Activated gamma-delta T cell treated with Interleukin-2 at 50 U/mL for 16 hours (primary cell): ENCODE results near the gene INSIG1.

Source experiments
- DNase-seq: peaks from one replicate; pipeline ENCODE4 v3.0.0-alpha.2; 2020

Gene INSIG1

DNA sequence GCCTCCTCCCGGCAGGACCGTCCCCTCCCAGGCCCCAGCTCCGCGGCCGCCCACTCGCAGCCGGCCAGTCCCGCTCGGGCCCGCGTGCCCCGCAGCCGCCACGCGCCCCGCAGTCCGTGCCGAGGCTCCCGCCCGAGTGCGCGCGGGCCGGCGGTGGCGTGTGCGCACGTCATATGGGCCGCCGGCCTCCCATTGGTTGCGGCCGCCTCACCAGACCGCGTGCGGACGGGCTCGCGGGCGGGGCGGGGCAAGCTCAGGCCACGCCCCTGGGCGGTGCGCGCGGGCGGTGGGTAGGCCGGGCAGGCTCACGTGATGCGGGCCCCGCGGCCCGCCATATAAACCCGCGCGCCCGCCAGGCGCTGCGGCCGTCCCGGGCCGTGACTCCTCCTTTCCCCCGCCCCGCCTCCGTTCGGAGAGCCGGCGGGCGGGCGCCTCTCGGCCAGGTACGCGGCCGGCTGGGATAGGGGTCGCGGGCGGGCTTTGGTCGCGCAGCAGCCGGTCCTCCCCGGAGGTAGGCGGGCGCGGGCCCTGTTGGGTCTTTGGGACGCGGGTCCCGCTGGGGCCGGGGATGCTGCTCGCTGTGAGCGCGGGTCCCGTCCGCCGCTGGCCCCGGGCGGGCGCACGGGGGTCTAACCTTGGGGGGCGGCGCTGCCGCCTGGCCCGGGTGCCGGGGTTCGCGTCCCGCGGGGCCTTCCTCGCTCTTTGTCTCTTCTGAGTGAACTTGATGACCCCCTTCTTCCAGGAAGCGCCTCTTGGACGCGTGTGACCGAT is at the start of gene INSIG1:
TSS of gene INSIG1 (plus strand) at position 362 of the 771 bp plus-strand sequence. CDS start at position 770, 408 bp downstream.
- peak; percentile 84 for DNase-seq

DNA sequence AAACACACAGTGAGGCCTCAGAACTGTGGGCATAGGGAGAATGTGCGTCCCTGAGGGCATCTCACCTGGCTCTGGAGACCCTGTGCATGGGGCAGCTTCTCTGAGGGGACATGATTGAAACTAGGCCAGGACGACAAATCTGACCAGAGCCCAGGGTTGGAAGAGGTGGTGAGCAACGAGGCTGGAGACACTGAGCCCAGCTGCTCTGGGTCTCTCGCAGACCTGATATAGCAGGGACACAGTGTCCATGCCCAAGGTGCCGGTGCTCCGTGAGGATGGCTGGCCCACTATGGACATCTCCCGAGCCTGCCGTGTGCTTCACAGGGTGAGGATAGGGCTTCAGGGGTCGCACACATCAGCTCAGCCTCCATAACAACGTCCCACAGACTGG is 49.3 kb upstream of the INSIG1 start:
- DNase-seq = no peak

DNA sequence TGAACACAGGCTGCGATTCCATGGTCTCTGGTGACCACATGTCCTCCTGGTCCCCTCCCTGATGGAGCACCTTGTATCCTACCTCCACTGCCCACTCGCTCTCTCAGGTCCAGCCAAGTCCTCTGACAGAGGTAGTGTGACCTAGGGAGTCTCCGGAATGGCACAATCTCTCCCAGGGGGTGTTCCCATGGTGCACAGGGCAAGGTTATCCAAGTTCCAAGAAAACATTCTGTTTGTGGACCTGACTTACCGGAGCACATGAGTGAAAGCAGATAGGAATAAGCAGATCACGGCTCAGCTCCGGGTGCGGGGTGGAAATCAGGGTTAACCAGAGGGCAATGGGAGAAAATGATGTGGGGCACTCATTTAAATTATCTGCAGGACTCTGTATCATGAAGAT is 45.8 kb upstream of the INSIG1 start:
- no peak for DNase-seq

DNA sequence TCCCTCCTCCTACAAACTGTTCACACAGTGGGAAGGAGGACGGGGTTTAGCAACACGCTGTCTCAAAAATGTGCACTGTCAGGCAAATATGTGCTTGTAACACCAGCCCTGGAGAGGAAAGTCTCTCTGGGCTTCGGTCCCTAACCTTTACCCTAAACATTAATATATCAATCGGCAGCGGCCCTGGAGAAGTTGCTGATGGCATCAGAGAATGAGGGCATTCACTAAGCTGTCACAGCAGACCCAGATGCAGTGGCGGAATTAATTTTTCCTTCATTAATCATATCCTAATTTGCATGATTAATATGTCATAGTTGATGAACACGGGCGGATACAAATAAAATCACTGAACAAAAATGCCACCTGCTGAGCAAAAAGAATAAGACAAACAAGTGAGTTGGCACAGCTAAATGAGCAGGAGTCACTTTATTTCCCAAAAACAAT is 45.2 kb upstream of the INSIG1 start:
- no peak for DNase-seq

DNA sequence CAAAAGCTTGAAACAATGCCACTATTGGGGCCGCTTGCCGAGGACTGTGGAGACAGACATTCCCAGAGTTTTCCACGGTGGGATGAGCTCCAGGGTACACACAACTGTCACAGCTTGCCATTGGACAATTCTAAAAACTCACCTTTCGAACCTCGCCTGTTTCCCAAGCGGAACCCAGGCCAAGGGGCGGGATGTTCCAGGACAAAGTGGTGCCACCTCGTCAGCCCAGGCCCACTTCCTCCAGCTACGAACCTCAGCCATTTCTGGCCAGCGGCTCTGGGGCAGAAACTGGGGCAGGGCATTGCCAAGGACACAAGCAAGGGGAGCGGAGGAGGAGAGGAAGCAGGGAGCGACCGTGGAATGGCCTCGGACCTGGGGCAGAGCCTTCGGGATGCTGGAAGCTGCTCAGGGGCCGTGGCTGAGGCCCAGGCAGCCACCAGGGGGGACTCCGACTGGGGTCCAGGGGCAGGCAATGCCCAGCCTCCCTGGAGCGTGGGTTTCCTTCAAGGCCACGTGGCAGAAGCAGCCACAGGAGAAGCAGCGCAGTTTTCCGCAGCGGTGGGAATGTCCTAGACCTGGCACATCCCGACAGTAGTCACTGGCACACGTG is 44.7 kb upstream of the INSIG1 start:
- no peak for DNase-seq

DNA sequence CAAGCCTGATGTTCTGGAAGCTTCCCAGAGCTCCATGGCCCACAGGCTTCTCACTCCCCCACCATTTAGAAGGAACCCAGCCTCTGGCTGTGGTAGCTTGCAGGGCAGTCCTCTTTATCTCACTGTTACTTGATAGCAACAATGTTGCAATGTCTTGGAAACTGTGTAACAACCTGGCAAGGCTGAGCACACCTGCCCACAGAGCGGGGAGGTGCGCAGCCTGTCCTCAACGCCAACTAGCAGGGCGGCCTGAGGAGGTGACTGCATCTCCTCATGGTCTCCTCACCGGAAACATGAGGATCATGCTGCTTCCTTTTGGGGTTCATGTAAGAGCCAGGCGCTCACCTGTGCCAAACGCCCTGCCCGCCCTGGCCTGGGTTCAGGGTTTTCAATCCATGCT is 43.7 kb upstream of the INSIG1 start:
- no peak for DNase-seq

DNA sequence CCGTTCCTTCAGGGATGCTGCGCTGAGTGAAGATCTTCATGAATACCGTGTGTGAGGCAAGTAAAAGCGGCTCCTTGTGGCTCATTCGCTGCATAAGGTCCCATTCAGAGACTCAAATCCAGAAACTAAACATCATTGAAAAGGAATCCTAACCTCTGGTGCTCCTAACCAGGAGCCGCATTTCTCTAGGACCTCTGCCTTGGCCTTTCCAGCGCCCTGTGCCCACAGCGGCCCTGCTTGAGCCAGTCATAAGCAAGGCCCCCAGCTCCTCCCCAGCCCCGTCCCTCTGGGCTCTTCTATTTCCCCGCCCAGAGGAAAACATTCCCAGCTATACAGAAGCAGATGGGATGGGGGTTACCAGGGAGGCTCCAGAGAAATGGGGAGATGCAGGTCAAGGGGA is 42.6 kb upstream of the INSIG1 start:
- no peak for DNase-seq

DNA sequence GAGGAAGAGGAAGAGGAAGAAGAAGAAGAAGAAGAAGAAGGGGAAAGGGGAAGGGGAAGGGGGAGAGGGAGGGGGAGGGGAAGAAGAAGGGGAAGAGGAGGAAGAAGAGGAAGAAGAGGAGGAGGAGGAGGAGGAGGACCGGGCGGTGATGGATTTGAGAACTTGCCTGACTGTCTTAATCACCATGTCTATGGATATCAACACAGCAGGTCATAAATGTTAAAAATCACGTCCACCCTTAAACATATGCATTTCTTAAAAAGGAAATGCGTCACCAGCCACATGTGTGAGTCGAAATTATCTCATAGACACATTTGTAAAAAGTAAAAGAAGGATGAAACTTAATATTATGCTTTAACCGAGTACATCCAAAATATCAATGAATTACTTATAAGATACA is 42.1 kb upstream of the INSIG1 start:
- no peak for DNase-seq

DNA sequence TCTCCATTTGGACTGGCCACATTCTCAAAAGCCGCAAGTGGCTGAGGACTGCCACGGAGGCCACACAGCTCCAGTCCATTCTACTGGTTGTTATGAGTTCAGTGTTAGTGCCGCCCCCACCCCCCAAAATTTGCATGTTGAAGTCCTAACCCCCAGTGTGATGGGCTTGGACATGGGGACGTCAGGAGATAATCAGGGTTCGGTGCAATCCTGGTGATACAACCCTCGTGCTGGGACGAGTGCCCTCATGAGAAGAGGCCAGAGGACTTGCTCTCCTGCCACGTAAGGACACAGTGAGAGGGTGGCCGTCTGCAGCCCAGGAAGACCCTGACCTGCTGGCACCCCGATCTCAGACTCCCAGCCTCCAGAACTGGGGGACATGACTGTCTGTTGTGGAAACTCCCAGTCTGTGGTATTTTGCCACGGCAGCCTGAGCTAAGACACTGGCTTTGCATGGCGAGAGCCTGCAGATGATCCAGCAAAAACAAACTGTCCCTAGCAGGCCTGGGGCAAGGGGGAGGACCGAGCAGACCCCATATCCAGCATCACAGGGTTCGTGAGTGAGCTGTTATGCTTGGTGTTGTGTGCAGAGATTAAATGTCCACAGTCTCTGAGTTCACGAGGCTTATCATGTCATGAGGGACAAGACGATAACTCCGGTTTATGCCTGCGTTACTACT is 41.5 kb upstream of the INSIG1 start:
- no peak for DNase-seq

DNA sequence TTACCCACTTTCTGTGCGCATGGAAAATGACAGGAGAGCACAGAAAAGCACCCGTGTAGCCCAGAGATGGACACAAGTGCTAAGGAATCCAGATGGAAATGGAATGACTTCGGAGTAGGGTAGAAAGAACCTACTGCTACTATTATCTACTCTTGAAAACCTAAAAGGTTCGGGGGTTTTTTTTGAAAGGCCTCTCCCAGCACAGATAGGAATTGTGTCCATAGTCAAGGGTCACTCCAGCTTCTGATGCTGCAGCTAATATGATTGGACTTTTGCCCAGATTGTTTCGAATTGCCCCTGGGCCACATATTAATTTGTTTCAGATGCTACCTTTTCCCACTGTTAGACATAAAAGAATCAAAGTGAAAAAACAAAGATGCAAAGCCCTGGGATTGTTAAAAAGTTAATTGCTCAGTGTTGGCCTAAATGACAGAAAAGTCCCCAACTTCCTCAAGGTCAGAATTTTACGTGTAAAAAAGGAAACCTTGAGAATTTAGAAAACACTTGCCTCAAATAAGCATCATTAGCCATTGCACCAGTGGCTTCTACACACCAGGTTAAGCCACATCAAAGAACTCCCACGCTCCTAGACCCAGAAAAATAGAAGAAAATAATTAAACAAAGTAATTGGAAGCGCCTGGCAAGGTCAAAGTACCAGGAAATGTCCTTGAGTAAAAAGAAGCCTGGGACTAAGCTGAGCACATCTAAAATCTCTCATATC is 40.8 kb upstream of the INSIG1 start:
- DNase-seq = no peak

DNA sequence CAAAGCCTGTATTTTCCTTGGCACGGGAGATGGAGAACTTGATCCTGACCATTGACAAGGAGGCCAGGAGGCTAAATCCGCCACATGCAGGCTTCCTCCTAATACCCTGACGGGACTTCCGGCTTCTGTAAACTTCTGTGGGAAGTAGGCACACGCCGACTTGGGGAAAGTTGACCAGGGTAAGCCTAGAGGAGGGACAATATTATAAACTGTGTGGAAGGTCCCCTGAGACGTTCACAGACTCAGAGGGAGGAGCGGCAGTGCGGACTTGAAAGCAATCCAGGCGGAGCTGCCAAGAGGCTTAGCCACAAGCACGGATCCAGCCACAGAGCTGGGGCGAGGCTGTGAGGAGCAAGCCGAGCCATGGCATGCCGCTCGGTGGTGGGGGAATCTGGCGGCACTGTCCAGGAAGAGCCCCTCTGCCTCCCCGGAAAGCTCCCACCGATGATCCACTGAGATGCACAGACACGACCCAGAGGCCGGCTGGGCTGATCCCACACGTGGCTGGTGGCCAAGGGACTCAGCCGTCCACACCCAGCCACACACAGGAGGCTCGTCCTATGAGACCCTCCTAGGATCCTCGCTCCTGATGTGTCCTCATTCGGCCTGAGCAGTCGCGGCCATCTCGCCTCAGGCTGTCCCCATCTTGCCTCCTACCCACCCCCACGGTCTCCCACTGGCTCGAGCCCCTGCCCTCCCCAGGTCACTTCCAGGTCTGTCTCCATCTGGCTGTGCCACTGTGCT is 40.0 kb upstream of the INSIG1 start:
- no peak for DNase-seq

DNA sequence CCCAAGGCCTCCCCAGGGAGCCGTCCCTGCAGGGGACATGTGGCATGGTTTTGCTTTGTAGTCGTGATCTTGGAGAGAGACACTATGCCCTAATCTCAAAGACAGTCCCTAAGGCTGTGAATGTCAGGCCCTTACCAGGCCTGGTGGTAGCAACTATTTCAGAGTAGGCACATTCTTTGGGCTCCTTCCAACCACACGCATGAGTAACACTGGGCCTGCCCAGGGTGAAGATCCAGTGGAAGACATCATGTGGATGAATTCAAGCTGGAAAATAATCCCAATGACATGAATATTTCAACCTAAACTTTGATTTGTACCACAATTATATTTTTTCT is 39.5 kb upstream of the INSIG1 start:
- DNase-seq = no peak

DNA sequence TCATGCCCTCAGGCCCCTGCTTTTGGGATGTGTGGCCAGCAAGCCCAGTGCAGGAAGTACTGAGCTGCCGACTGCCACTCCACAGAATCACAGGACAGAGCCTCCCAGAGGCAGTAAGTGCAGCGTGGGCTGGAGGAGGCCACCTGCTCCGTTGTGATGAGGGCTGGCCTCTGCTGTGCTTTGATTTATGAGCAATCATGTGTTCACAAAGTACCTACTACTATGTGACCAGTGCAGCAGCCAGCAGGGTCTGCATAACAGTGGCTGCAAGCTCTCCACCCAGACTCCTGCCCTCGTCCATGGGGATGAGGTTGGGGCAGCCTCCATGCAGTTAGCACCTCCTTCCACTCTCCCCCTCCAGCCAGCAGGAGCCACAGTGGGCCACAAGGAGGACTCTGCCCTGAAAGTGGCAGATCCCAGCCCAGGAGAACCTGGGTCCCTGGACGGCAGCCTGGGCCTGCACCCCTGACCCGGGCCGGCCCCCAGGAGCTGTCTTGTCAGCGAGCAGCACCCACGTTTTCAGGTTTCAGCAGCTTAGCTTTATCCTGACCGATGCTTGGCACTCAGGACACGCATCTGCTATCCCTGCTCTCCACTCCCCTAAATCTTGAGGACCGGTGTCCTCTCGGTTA is 37.7 kb upstream of the INSIG1 start:
- DNase-seq = no peak

DNA sequence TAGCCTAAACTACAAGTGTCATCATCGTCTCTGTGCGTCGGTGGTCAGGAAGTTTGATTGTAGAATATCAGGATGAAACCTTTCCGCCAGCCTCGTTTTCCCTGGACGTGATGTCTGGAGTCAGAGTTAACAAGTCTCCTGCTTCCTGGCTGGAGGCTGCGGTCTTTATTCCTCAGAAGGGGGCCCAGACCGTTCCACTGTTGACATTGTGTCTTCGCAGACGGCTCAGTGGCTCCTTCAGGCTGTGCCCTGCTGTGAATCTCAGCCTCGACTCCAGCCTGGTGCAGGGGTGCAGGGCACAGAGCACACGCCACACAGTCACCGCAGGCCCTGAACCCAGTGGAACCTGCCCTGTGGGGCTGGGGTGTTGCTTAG is 37.2 kb upstream of the INSIG1 start:
- DNase-seq = no peak

DNA sequence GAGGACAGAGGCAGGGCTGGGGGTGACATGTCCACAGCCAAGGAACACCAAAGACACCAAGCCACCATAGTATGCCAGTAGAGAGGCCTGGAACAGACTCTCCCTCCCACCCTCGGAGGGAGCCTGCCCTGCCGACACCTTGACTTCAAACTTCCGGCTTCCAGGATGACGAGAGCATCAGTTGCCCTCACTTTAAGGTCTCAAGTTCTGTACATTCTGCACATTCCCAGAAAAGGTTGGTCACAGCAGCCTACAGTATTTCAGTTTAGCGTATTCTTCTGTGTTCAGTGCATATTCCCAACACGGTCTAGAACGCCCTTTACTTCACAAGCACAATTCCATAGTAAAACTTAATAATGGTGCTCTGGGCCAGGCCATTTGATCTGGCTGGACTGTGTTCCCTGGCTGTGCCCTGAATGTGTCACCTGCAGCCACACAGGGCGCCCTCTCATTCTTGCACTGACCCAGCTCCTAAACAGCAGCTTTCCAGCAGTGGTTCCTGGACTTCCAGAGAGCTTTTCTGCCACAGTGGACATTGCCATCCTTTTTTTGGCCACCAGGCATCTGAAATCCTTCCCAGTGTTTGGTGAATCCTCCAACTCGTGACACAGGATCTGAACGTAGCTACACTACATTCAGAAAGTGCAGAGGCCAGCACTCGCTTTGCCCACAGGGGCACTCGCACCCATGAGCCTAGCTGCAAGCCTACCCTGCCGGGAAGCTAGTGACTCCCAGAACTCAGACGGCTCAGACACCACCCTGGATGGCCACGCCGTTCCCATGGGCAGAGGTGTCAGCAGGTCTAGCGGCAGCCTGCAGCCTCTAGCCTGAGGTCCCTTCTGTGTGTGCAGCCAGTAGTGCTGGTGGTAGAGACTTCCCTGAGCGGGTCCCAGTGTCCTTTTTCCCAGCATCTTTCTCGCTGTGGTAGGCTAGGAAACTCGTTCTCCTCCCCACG is 36.4 kb upstream of the INSIG1 start:
- DNase-seq = no peak

DNA sequence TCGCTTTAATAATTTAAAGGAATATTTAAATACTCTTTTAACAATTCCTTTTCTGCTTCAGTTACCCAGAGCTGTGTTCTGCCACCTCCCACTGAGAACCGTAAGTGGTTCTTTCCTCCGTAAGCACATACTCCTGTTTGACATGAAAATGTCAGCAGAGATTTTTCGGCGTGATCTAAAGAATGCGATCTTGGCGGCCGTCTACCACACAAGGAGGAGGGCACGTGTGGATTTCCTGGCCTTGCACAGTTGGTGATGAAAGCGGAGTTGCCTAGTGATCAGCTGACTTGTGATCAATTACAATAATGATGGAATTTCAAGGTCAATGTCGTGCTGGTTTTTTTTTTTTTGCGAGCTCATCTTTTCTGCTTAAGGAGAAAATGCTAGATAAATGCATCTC is 35.6 kb upstream of the INSIG1 start:
- DNase-seq = no peak

DNA sequence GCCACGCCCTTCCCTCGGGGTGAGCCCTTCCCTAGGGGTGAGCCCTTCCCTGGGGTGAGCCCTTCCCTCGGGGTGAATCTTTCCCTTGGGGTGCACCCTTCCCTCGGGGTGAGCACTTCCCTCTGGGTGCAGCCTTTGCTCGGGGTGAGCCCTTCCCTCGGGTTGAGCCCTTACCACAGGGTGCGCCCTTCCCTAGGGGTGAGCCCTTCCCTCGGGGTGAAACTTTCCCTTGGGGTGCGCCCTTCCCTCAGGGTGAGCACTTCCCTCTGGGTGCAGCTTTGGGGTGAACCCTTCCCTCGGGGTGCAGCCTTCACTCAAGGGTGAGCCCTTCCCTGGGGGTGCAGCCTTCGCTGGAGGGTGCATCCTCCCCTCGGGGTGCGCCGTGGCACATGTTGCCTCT is 34.6 kb upstream of the INSIG1 start:
- DNase-seq = no peak

DNA sequence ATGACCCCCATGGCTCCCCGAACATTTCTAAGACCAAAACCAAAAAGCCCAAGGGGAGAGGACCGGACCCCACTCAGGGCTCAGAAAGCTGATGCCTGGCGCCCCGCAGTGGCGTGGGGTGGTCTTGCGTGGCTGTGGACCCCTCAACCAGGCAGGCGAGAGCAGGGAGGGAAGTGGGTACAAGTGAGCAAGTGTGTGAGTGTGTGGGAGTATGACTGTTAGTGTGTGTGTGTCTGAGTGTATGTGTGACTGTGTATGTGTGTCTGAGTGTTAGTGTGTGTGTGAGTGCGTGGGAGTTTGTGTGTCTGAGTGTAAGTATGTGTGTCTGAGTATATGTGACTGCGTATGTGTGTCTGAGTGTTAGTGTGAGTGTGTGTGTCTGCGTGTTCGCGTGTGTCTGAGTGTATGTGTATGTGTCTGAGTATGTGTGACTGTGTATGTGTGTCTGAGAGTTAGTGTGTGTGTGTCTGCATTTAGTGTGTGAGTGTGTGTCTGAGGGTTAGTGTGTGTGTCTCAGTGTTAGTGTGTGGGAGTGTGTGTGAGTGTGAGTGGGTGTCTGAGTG is 34.0 kb upstream of the INSIG1 start:
- DNase-seq = no peak

DNA sequence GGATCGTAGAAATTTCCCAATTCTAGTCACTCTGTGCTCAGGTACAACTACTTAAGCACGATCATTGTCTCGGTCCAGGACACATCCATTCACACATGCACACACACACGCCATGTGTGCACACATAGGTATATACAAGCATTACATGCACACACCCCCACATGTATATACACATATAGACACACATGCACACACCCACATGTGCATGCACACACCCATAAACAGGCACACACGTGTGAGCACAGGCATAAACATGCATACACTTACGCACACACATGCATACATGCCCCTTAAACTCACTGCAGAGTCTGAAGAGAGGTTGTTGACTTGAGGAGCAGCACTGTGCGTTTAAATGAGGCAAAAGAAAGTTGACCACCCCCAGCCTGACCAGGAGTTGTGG is 32.5 kb upstream of the INSIG1 start:
- DNase-seq = no peak

DNA sequence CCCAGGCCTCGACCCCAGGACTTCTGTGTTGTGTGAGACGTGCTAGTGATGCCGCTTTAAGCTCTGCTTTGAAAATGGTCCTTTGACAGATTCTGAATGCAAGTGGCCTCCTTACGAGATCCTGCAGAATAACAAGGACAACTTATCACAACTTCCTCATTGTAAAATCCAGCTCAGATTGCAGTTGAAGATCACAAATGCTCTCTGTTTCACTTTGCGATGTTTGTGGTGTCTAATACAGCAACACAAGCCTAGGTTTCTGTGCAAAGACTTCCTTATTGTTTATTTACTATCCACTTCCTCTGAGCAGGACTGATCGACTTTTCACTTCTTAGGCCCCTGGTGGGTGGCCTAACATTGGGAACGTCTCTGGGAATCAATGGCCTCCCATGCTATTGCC is 31.7 kb upstream of the INSIG1 start:
- DNase-seq = no peak

DNA sequence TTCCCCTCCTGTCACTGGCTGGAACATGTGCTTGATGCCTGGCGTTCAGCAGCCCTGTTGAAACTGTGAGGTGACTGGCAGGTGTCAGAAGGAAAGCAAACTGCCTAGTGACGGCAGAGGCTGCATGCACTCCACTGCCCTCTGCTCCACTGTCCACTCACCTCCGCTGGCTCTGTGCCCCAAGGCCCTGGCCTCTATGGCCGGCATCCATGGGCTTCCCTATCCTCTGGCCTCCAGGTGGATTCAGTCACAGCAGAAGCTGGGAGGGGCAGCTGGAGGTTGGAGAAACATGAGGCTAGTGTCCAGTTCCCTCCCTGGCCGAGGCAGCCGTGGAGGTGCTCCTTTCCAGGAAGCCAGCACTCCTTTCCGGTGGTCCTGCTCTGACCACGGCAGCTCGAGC is 31.2 kb upstream of the INSIG1 start:
- no peak for DNase-seq
